Mesothelial cell of epicardium (in vitro differentiated cells): ENCODE results near the gene SNX14. TPM values are rescaled to one million over a fixed set of nuclear protein-coding genes. Genes with fewer than 3 reads are reported as not detected.

Source experiments
- DNase-seq, 2 experiments: peaks; one replicate each; pipeline ENCODE4 v3.0.0; 2021; ENCODE audit warnings: low spot score in 2 of 2; ENCODE audit not compliant: unreplicated experiment in 2 of 2
- H3K27ac Mint-ChIP-seq: 2 replicates; pipeline ENCODE4 v1.8.0; 2021; ENCODE audit warnings: mixed read lengths
- H3K27me3 Mint-ChIP-seq: 2 replicates; pipeline ENCODE4 v1.8.0; 2021; ENCODE audit warnings: low read depth, mixed read lengths
- H3K36me3 Mint-ChIP-seq: 2 replicates; pipeline ENCODE4 v1.8.0; 2021; ENCODE audit warnings: mixed read lengths
- H3K4me1 Mint-ChIP-seq: 2 replicates; pipeline ENCODE4 v1.8.0; 2021; ENCODE audit warnings: mixed read lengths
- H3K4me3 Mint-ChIP-seq: 2 replicates; pipeline ENCODE4 v1.8.0; 2021; ENCODE audit warnings: mild to moderate bottlenecking, moderate library complexity, mixed read lengths
- H3K9me3 Mint-ChIP-seq: 2 replicates; pipeline ENCODE4 v1.8.0; 2021; ENCODE audit warnings: mixed read lengths
- total RNA-seq: library from RNA; stranded (reverse); gene quantifications from 3 replicates; pipeline ENCODE4 v1.2.1, GENCODE V29; 2021
- TF ChIP-seq, protein P1 (sequence below): fragments of 200-600 bp; sonication (generic); IDR thresholded peaks from one replicate; pipeline ENCODE4 v1.5.0; 2021; ENCODE audit warnings: antibody characterized with exemption; ENCODE audit not compliant: unreplicated experiment

Gene SNX14
- total RNA-seq, 1 donor from 2014 or later, result 73.3 TPM

DNA sequence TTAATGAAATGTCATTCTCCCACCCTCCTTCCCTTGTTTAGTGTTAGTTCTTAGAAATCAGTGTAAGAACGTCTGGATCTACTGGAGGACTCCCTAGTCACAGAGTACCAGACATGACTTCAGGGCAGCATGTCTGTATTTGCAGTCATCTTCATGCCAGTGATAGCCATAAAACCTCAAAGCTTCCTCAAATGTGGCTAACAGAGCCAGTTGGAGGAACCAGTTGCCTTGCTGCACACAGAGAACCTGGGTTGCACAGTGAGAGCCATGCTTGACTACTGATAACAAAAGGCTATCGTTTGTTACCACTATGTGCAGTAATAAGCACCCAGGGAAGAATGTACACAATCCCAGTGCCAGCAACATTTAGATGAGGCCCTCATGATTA is 123.6 kb downstream of the SNX14 start:
- Mint-ChIP-seq H3K27me3 (no peaks in the 10 kb centered on the region), H3K9me3 (no peaks in the 10 kb centered on the region), H3K36me3 (no peaks in the 10 kb centered on the region), H3K4me3 (no peak overlapping the region), H3K4me1 (no peaks in the 10 kb centered on the region), H3K27ac (no peak overlapping the region)
- TF ChIP-seq, protein P1, sequence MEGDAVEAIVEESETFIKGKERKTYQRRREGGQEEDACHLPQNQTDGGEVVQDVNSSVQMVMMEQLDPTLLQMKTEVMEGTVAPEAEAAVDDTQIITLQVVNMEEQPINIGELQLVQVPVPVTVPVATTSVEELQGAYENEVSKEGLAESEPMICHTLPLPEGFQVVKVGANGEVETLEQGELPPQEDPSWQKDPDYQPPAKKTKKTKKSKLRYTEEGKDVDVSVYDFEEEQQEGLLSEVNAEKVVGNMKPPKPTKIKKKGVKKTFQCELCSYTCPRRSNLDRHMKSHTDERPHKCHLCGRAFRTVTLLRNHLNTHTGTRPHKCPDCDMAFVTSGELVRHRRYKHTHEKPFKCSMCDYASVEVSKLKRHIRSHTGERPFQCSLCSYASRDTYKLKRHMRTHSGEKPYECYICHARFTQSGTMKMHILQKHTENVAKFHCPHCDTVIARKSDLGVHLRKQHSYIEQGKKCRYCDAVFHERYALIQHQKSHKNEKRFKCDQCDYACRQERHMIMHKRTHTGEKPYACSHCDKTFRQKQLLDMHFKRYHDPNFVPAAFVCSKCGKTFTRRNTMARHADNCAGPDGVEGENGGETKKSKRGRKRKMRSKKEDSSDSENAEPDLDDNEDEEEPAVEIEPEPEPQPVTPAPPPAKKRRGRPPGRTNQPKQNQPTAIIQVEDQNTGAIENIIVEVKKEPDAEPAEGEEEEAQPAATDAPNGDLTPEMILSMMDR, result no peak
- DNase-seq, result no peak

DNA sequence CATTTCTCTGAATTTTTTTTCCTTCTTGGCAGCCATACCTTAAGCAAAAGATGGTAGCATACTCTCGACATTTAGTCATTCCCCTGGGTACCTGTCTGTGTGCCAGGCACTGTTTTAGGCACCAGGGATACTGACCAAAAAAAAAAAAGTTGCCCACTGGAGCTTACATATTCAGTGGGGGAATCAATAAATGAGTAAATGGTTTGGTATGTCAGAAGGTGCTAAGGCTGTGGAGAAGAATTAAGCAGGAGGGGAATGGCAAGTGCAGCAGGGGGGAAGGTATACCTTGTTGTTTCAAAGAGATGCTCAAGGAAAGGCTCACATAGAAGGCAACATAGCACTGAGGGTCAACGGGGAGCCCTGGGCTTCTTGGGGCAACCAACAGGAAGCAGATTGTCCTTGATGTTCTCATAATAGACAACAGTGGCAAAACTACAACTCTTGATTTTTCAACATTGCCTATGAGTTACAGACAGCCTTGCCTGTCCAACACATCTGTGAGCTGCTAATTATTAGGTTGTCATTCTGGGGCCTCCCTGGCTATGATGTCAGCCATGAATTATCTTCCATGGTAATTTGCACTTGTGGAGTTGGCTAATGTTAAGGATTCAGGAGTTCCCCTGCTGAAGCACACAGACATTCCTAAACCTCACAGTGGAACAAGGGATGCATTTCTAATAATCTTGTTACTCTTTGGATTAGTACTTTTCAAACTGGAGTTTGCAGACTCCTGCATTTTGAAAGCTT is 124.2 kb downstream of the SNX14 start:
- Mint-ChIP-seq H3K4me3 (no peak overlapping the region), H3K9me3 (no peaks in the 10 kb centered on the region), H3K27me3 (peaks cover 2% of the 10 kb centered on the region), H3K27ac (no peak overlapping the region), H3K4me1 (no peaks in the 10 kb centered on the region), H3K36me3 (no peaks in the 10 kb centered on the region)
- no peak for DNase-seq
- TF ChIP-seq, protein P1, result no peak

DNA sequence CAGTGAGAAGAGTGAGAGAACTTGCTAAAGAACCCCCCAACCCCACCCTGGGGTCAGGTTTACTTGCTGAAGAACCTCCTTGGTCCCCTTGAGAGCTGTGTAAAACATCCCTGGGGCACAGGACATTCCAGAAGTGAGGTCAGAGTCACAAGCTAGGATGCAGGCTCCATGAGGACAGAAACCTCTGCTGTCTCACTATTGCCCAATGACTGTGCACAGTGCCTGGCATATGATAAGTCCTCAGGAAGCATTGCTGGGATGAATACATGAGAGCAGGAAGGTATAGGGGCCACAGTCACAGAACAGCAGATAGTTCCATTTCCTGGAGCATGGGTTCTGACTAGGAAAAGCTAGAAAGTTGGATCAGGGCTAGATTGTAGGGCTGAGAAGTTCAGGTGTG is 125.3 kb downstream of the SNX14 start:
- no peaks in the 10 kb centered on the region for H3K4me1 Mint-ChIP-seq
- TF ChIP-seq, protein P1, result no peak
- H3K27ac Mint-ChIP-seq, result no peak overlapping the region
- no peak for DNase-seq
- H3K4me3 Mint-ChIP-seq, result no peak overlapping the region
- H3K27me3 Mint-ChIP-seq, result peaks cover 4% of the 10 kb centered on the region
- H3K9me3 Mint-ChIP-seq, result no peaks in the 10 kb centered on the region
- H3K36me3 Mint-ChIP-seq, result no peaks in the 10 kb centered on the region

DNA sequence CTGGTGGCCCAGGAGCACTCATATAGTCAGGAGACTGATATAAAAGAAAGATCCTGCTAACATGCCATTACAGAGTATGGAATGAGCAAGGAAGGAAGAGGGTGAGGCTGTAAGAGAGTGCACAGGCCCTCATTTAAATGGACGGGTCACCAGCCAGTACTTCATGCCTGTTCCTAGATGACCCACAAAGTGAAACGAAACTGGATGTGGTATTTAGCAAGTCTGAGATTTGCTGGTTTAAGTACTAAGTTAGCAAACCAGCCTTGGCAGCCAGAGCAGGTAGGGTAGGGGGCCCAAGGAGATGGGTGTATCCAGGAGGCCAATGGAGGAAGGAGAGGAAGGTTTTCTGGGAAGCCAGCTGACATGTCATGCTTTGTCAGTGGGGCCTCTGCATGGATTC is 127.9 kb downstream of the SNX14 start:
- Mint-ChIP-seq H3K27me3 (peaks cover 17% of the 10 kb centered on the region), H3K36me3 (no peaks in the 10 kb centered on the region), H3K4me1 (no peaks in the 10 kb centered on the region), H3K9me3 (no peaks in the 10 kb centered on the region), H3K4me3 (no peak overlapping the region), H3K27ac (no peak overlapping the region)
- TF ChIP-seq, protein P1, result no peak
- DNase-seq, result no peak

DNA sequence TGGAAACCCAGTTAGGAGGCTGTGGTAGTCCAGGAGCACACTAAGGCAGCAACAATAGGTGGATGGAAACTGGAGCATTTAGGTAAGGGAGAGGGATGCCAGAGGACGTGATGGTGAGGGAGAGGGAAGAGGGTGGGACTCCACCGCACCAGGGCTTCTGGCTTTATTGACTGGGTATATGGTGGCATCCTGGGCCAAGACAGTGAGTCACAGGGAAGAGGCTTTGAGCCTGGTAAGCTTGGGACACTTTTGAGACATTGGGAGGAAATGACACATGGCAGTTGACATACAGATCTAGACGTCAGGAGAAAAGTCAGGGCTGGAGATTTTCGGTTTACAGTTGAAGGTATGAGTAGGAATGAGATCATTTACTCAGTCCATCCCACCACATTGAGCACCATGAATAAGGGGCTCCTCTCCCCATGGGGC is 128.9 kb downstream of the SNX14 start:
- Mint-ChIP-seq H3K9me3 (no peaks in the 10 kb centered on the region), H3K36me3 (no peaks in the 10 kb centered on the region), H3K4me1 (no peaks in the 10 kb centered on the region), H3K27me3 (peaks cover 17% of the 10 kb centered on the region), H3K4me3 (no peak overlapping the region), H3K27ac (no peak overlapping the region)
- TF ChIP-seq, protein P1, result no peak
- DNase-seq, result no peak
